Endometrial microvascular endothelial cells (primary cell): ENCODE results near the gene SCN4A. TPM values are rescaled to one million over a fixed set of nuclear protein-coding genes. Genes with fewer than 3 reads are reported as not detected.

Experiments used
- in situ Hi-C: cut with HindIII; loops from 2 replicates; pipeline ENCODE4 v1.10.0; 2017; ENCODE audit warnings: low sequenced_read_pairs, low pct_unique_long_range_greater_than_20kb; ENCODE audit errors: inconsistent ontology term
- total RNA-seq: library from RNA; depleted of rRNA; stranded (reverse); fragments of >200 nt; gene quantifications from one replicate; pipeline ENCODE4 v1.2.3, GENCODE V29; 2015; ENCODE audit errors: inconsistent ontology term

The SCN4A gene
- total RNA-seq, 1 donor from 2014 or later, result not detected

GRCh38 chr17:63943745-63944144 is 29.0 kb downstream of the SCN4A start:
- in situ Hi-C loops, result no loop called here

- in situ Hi-C loops, result no loop called here
Measured at GRCh38 chr17:63942309-63942985, 30.3 kb downstream of the SCN4A start.

GRCh38 chr17:63941751-63942150 is 31.0 kb downstream of the SCN4A start:
- in situ Hi-C loops, result no loop called here

- in situ Hi-C loops, result no loop called here
Measured at GRCh38 chr17:63941162-63941561, 31.6 kb downstream of the SCN4A start.

- in situ Hi-C loops, result no loop called here
Measured at GRCh38 chr17:63940584-63940983, 32.1 kb downstream of the SCN4A start.

GRCh38 chr17:63939884-63940283 is 32.8 kb downstream of the SCN4A start:
- in situ Hi-C loops, result no loop called here

- in situ Hi-C loops, result no loop called here
Measured at GRCh38 chr17:63939401-63939800, 33.3 kb downstream of the SCN4A start.

GRCh38 chr17:63937920-63938319 is 34.8 kb downstream of the SCN4A start:
- in situ Hi-C loops, result no loop called here

- in situ Hi-C loops, result no loop called here
Measured at GRCh38 chr17:63937319-63937718, 35.4 kb downstream of the SCN4A start.

GRCh38 chr17:63934183-63935112 is 38.3 kb downstream of the SCN4A start:
- in situ Hi-C loops, result no loop called here

- in situ Hi-C loops, result no loop called here
Measured at GRCh38 chr17:63933598-63933997, 39.1 kb downstream of the SCN4A start.

- in situ Hi-C loops, result no loop called here
Measured at GRCh38 chr17:63932721-63933120, 40.0 kb downstream of the SCN4A start.

GRCh38 chr17:63931981-63932561 is 40.6 kb downstream of the SCN4A start, which contains the start of gene CD79B:
CD79B (minus strand) TSS chr17:63932331; CDS start chr17:63932261, 70 bp downstream.
- in situ Hi-C loops, result no loop called here

GRCh38 chr17:63930951-63931575 is 41.7 kb downstream of the SCN4A start:
- in situ Hi-C loops, result no loop called here

GRCh38 chr17:63929860-63930766 is 42.6 kb downstream of the SCN4A start:
- in situ Hi-C loops, result no loop called here

- in situ Hi-C loops, result no loop called here
Measured at GRCh38 chr17:63928966-63929695, 43.6 kb downstream of the SCN4A start.

- in situ Hi-C loops, result no loop called here
Measured at GRCh38 chr17:63928172-63928666, 44.5 kb downstream of the SCN4A start.
